DMS153 treated with DMSO at 0.1 percent for 48 hours (cell line): ENCODE results near the gene KSR1.
A peak's percentile ranks its signal among the peaks of the same experiment; 100 is the strongest.
"Not testable (repeated sequence)": the region's sequence is repeated elsewhere in the genome, so short reads cannot be mapped to it uniquely, and the experiment has no call there.

Source experiments
- DNase-seq: peaks from one replicate; lab custom pipeline; 2025; ENCODE audit not compliant: unreplicated experiment; lab: John Stamatoyannopoulos, UW

KSR1 gene

DNA sequence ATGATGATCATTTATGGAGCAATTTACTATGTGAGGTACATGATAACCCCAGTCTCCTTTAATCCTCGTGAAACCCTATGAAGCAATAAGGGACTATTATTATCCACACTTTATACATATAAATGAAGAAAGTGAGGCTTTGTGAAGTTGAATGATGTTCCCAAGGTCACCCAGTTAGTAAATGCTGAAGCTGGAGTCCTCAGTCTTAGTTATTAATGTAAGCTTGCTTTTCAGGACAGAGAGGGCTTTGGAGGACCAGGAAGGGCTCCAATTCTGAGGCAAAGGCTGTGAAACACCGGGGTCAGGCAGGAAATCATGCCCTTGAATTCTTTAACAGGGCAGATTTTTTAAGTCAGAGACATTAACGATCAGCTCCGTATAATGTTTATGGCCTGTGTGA lies 36.8 kb downstream of the KSR1 start:
- no peak for DNase-seq

DNA sequence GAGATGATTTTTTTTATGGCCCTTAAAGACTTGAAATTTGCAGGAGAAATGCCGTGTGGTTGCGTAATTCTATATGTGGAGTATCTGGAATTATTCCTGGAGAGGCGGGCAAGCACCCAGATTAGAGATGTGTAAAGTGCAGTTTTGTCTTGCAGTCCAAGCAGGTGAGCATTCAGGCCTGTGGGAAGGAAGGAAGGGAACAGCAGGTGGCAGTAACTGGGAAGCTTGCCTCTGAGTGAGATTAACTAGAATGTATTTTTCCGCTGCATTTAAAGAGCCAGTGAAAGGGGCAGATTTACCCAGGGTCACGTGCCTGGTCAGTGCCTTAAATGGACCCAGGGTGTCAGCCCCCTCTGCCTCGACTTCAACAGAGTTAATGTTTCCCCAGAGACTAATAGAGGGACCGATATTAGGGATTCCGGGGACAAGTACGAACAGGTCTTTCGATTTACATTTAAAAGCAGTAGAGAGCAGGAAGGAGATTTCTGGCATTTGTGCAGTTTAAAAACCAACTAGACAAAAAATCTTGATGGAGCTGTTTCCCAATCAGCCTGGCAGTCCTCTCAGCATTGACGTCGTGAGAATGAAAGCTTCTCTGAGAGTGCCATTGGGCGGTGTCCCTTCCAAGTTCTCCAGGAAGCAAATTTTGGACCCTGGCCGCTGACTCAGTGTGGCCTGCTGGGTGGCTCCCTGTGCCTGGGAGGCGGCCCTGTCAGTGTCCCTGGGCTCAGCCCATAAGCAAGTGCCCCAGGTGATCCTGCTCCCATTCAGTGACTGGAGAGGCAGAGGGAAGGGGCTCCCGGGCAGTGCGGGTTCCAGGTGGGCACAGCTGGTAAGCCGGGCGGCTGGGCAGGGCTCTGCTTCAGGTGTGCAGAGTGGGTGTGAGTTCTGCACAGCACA lies 38.2 kb downstream of the KSR1 start:
- DNase-seq, result peak; percentile 72

GRCh38 chr17:27495460-27495859 lies 39.2 kb downstream of the KSR1 start:
- no peak for DNase-seq

DNA sequence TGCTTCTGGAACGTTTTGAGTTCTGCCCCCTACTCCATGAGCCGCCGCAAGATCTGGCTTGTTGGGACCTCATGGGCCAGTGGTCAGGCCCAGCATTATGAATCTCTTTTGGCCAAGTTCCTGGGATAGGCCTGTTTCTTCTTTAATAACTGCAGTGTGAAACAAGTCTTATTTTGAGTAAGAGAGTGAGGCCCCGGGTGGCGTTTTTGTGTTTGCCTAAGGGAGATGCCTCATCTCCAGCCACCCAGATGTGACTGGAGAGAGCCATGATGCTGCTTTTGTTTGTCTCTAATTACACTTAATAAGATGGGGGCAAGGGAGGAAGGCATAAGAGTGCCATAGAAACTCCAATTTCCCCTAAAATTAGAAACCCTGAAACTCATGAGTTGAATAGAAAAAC lies 39.8 kb downstream of the KSR1 start:
- no peak for DNase-seq

DNA sequence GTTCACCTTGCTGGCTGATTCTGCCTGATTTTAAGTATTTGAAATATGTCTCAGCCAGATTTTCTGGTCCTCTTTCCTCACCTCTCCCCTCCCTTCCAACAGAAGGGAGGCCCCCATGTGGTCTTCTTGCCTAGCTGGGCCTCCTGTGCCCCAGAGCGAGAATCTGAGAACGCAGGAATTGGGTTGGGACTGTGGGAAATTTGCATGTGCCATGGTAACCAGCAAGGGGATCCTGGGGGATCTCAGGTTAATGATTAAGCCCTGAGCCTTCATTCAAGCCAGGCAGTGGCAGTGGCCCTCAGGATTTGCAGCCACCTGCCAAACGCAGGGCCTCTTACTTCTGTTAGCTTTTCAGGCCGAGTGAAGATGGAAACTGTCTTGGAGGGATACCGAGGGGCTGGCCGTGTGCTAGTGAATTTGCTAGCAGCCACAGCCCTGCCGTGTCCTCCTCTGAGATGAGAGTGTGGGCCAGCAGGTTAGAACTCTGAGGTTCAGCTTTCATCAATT lies 40.2 kb downstream of the KSR1 start:
- no peak for DNase-seq

GRCh38 chr17:27496971-27497370 lies 40.7 kb downstream of the KSR1 start:
- no peak for DNase-seq

DNA sequence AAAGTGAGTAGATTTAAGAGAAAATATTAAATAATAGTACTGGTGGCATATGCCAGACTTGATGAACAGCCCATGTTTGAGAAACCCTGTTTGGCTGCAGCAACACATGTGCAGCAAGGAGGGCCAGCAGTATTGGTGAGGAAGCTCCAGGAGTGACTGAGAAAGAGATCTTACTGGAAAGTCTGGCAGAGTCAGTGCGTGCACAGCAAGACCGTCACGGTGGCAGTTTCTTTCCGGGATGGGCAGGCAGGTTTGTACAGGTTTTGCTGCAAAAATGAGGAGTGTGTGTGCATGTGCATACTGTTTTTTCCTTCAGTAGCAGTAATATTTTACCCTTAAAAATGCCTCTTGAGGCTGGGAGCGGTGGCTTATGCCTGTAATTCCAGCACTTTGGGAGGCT lies 41.4 kb downstream of the KSR1 start:
- DNase-seq, result no peak

DNA sequence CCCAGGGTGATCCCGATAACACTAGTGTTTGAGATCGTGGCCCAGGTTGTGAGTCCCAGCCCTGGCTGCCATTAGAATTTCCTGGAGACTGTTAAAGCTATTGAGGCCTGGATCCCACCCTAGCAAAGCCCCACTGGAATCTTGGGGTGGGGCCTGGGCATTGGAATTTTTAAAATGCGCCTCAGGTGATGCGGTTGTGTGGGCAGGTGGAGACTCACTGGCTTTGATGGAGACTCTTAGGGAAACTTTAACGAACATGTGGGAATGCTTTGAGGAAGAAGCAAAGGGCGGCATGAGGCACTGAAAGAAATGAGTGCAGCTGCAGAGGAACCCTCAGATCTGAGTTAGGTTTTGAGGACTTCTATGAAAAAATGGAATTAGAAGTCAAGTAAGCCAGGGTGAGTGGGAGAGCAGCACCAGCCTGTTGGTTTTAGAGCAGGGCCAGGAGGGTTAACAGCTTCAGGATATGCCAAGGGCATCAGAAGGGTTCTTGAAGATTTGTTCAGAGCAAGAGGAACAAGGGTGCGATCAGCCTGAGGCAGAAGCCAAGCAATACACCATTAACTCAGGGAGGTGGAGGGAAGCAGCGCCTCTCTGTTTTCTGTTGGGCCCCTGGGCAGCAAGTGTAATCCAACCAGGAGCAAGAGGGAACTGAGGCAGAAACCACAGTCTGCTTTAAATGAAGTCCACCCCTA lies 42.5 kb downstream of the KSR1 start:
- DNase-seq, result no peak

DNA sequence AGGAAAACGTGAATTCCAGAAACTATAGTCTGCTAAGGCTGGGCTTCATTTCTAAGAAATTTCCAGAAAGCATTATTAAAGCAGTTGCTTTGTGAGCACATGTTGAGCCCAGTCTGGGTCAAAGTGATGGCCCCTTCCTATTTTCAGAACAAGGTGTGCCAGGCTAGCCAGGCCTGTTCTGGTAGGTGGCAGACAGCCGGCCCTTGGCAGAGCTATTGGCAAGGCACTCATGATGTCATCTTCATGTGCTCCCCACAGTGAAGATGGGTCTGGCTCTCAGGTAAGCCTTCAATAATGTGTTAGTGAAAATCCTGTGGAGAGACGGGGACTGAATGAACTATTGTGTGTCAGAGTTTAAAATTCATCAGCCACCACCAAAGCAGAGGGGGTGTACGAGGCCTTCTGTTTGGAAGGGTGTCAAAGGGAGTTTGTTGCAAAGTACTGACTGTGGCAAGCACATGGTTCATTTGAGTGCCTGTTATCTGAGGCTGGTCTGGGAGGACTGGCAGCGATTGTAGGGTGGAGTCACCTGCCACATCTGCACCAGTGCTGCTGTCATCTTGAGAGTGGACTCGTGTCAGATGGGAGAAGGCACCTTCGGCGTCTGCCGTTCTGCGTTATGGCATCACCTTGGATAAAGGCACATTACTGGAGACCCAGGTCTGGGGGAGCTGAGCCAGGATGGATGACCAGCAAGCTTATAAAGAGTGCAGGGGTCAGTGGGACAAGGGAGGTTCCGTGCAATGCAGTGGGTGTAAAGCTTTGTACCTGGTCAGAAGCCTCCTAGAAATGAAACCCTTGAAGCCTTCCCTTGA lies 43.4 kb downstream of the KSR1 start:
- no peak for DNase-seq

DNA sequence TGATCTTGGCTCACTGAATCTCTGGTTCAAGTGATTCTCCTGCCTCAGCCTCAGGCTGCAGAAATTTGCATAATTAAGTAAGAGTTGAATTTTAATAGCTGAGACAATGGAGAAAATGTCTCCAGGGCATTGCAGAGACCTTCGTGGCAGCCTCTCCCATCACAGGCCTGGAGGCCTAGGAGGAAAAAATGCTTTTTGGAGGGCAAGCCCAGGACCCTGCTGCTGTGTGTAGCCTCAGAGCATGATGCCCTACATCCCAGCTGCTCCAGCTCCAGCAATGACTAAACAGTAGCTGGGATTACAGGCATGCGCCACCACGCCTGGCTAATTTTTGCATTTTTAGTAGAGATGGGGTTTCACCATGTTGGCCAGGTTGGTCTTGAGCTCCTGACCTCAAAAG lies 45.1 kb downstream of the KSR1 start:
- DNase-seq, result not testable (repeated sequence)

GRCh38 chr17:27502526-27503324 lies 46.5 kb downstream of the KSR1 start:
- DNase-seq, result no peak

GRCh38 chr17:27503611-27504010 lies 47.4 kb downstream of the KSR1 start:
- no peak for DNase-seq

GRCh38 chr17:27504188-27504995 lies 48.1 kb downstream of the KSR1 start:
- DNase-seq, result no peak

DNA sequence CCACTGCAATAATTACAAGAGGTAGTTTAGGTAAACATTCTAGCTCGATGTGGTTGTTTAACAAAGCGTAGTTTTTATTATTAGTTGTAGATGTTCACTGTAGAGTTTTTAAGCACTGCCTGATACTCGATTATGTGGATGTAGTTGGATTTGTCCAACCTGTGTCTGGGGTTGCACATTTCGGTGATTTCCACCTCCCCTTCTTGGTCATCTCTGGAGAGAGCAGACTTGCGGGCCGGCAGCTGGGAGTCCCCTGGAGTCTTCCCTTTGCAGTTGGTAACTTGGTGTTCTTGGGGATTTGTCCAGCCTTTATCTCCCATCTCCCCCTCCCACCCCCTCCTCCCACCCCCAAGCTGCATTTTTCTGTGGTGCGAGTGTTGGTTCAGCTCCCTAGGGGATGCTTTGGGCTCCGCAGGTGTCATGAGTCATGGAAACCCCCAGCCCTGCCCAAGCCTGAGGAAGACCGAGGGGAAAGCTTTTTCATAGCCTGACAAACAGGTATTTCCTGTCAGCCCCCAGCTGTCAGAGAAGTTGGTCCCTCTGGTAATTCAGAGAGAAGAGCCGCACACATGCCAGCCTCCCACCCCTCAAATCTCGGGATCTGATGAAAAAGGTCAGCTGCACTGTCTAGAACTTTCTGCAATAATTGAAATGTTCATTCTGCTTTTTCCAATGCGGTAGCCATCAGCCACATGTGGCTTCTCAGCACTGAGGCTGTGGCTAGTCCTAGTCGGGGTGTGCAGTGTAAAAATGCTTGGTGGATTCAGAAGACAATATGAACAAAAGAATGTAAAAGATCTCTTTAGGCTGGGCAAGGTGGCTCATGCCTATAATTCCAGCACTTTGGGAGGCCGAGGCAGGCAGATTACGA lies 50.3 kb downstream of the KSR1 start:
- no peak for DNase-seq

GRCh38 chr17:27511168-27511883 lies 55.1 kb downstream of the KSR1 start:
- DNase-seq, result no peak

DNA sequence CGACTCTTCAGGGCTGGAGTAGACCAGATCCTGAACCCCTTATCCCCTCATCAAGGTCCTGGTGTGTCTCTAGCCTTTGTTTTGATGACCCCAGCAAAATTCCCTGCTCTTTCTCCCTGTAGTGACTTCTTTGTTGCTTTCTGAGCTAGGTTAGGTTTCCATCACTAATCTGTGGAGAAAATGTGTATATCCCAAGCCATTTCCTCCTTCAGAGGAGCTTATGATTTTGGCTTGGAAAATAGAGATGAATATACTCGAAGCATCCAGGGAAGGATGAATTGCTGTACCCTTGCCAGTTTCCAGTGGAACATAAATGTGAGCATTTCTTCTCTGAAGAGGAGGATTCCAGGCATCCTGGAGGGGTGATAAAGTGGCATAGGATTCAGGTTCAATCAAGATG lies 55.8 kb downstream of the KSR1 start:
- DNase-seq, result no peak

GRCh38 chr17:27512511-27513346 lies 56.5 kb downstream of the KSR1 start:
- no peak for DNase-seq
